HG02885 (cell line): ENCODE data around the gene PLCD1.
A peak's percentile ranks its signal among the peaks of the same experiment; 100 is the strongest.

ENCODE experiments used
- ATAC-seq: cut with Tn5 transposase; IDR thresholded peaks from one replicate; pipeline ENCODE4 v1.9.1; 2021; ENCODE audit warnings: mild to moderate bottlenecking; ENCODE audit not compliant: unreplicated experiment, poor library complexity

The PLCD1 gene

GRCh38 chr3:38002940-38003339 is 26.5 kb downstream of the PLCD1 start:
- no peak for ATAC-seq

GRCh38 chr3:38002291-38002876 is 27.1 kb downstream of the PLCD1 start:
- no peak for ATAC-seq

GRCh38 chr3:38001456-38002081 is 27.9 kb downstream of the PLCD1 start:
- ATAC-seq, result no peak

- no peak for ATAC-seq
Observed at GRCh38 chr3:38000965-38001455, 28.4 kb downstream of the PLCD1 start.

- ATAC-seq, result no peak
Observed at GRCh38 chr3:38000242-38000916, 29.1 kb downstream of the PLCD1 start.

- ATAC-seq, result no peak
Observed at GRCh38 chr3:37999836-38000235, 29.6 kb downstream of the PLCD1 start.

- no peak for ATAC-seq
Observed at GRCh38 chr3:37997791-37998370, 31.6 kb downstream of the PLCD1 start.

GRCh38 chr3:37997342-37997741 is 32.1 kb downstream of the PLCD1 start:
- ATAC-seq, result no peak

- peak; percentile 53 for ATAC-seq
Observed at GRCh38 chr3:37996785-37997301, 32.6 kb downstream of the PLCD1 start.

- no peak for ATAC-seq
Observed at GRCh38 chr3:37995652-37996641, 33.5 kb downstream of the PLCD1 start.

GRCh38 chr3:37994639-37994972 is 34.8 kb downstream of the PLCD1 start:
- ATAC-seq, result no peak

GRCh38 chr3:37993820-37994638 is 35.4 kb downstream of the PLCD1 start:
- ATAC-seq, result peak; percentile 72

- no peak for ATAC-seq
Observed at GRCh38 chr3:37993460-37993819, 36.0 kb downstream of the PLCD1 start.

GRCh38 chr3:37993067-37993455 is 36.4 kb downstream of the PLCD1 start:
- no peak for ATAC-seq

GRCh38 chr3:37992271-37993066 is 37.0 kb downstream of the PLCD1 start:
- no peak for ATAC-seq

GRCh38 chr3:37991823-37992222 is 37.6 kb downstream of the PLCD1 start:
- no peak for ATAC-seq

GRCh38 chr3:37991109-37991508 is 38.3 kb downstream of the PLCD1 start:
- no peak for ATAC-seq

GRCh38 chr3:37990527-37990926 is 38.9 kb downstream of the PLCD1 start, which contains the start of gene VILL:
Gene VILL, plus strand, starts transcription at chr3:37990786. Its CDS starts 2,887 bp downstream, at chr3:37993673.
- ATAC-seq, result no peak
